Thoracic aorta (tissue), 2 donors: ENCODE measurements around the gene MRPL49. TPM values are rescaled to one million over a fixed set of nuclear protein-coding genes. Genes with fewer than 3 reads are reported as not detected.
"Not testable (repeated sequence)": the region's sequence is repeated elsewhere in the genome, so short reads cannot be mapped to it uniquely, and the experiment has no call there.

ENCODE experiments used
- ATAC-seq: fragments of 150-250 bp; one replicate; pipeline ENCODE4 v1.8.0; 2017; ENCODE audit warnings: low read depth; ENCODE audit not compliant: insufficient number of reproducible peaks, low FRiP score
- DNase-seq: peaks from one replicate; pipeline ENCODE4 v3.0.0-alpha.2; 2020; ENCODE audit warnings: low spot score
- H3K27ac ChIP-seq, 2 donors: fragments of 200-600 bp; sonication (generic); 1 replicate in 1 of 2; 2 replicates in 1 of 2; pipeline ENCODE4 v1.5.1; 2016; ENCODE audit warnings: mild to moderate bottlenecking in 2 of 2, moderate library complexity in 2 of 2
- H3K27me3 ChIP-seq: fragments of 200-600 bp; sonication (generic); replicated peaks from 2 replicates; pipeline ENCODE4 v1.6.0; 2016; ENCODE audit warnings: mild to moderate bottlenecking; ENCODE audit not compliant: insufficient read depth
- H3K36me3 ChIP-seq: fragments of 200-600 bp; sonication (generic); one replicate; pipeline ENCODE4 v1.5.1; 2016
- H3K4me1 ChIP-seq, 2 donors: fragments of 200-600 bp; sonication (generic); 1 replicate in 1 of 2; 2 replicates in 1 of 2; pipeline versions ENCODE4 v1.5.1 to v1.6.0; 2016; ENCODE audit warnings: low read depth in 2 of 2, mild to moderate bottlenecking in 1 of 2; ENCODE audit not compliant: control insufficient read depth in 1 of 2
- H3K4me3 ChIP-seq: fragments of 200-600 bp; sonication (generic); 2 replicates; pipeline ENCODE4 v1.5.1; 2016; ENCODE audit warnings: mild to moderate bottlenecking
- H3K9me3 ChIP-seq: fragments of 200-600 bp; sonication (generic); 2 replicates; pipeline ENCODE4 v1.5.1; 2016
- total RNA-seq, 2 donors: library from RNA; depleted of rRNA; stranded (reverse); fragments of >200 nt; gene quantifications; one replicate each; pipeline versions ENCODE4 v1.1.0 to v1.2.3, GENCODE V29; 2016
- TF ChIP-seq, protein P1 (sequence below): fragments of 200-600 bp; sonication (generic); IDR thresholded peaks from one replicate; pipeline ENCODE4 v1.5.1; 2019; ENCODE audit warnings: antibody characterized with exemption

MRPL49 gene
- total RNA-seq, 2 donors from 2014 or later: 44.6 to 61.1 TPM

GRCh38 chr11:65170058-65170534 lies 48.0 kb downstream of the MRPL49 start, which contains the start of gene SPDYC:
Gene SPDYC, plus strand, starts transcription at chr11:65170233. Its CDS starts 1,125 bp downstream, at chr11:65171358.
- Histone ChIP-seq H3K36me3 (no peaks in the 10 kb centered on the region), H3K27me3 (no peaks in the 10 kb centered on the region), H3K4me3 (no peak within 1 kb of the TSS), H3K9me3 (no peaks in the 10 kb centered on the region), H3K27ac (no peak within 1 kb of the TSS), H3K4me1 (no peaks in the 10 kb centered on the region)
- TF ChIP-seq, protein P1, sequence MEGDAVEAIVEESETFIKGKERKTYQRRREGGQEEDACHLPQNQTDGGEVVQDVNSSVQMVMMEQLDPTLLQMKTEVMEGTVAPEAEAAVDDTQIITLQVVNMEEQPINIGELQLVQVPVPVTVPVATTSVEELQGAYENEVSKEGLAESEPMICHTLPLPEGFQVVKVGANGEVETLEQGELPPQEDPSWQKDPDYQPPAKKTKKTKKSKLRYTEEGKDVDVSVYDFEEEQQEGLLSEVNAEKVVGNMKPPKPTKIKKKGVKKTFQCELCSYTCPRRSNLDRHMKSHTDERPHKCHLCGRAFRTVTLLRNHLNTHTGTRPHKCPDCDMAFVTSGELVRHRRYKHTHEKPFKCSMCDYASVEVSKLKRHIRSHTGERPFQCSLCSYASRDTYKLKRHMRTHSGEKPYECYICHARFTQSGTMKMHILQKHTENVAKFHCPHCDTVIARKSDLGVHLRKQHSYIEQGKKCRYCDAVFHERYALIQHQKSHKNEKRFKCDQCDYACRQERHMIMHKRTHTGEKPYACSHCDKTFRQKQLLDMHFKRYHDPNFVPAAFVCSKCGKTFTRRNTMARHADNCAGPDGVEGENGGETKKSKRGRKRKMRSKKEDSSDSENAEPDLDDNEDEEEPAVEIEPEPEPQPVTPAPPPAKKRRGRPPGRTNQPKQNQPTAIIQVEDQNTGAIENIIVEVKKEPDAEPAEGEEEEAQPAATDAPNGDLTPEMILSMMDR: no peak
- no peak for ATAC-seq
- DNase-seq: no peak

DNA sequence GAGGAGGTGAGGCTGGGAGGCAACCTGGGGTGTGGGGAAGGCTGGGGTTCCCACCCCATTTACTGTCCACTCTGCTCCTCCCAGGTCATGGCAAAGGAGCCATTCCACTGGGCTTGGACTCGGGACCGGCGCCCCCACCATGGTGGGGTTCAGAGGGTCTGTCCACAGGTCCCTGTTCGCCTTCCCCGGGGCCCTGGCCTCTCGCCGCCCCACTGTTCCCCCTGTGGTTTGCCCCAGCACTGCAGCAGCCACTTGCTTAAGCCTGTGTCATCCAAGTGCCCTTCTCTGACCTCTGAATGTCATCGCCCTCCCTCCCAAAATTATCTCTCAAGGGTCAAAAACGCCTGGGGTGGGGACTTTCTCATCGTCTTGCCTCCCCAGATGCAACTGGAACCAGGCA lies 50.5 kb downstream of the MRPL49 start:
- TF ChIP-seq, protein P1: no peak
- Histone ChIP-seq H3K27ac (no peak overlapping the region), H3K36me3 (no peaks in the 10 kb centered on the region), H3K4me1 (no peaks in the 10 kb centered on the region), H3K27me3 (no peaks in the 10 kb centered on the region), H3K4me3 (no peak overlapping the region), H3K9me3 (no peaks in the 10 kb centered on the region)
- DNase-seq (no peak), ATAC-seq (no peak)

DNA sequence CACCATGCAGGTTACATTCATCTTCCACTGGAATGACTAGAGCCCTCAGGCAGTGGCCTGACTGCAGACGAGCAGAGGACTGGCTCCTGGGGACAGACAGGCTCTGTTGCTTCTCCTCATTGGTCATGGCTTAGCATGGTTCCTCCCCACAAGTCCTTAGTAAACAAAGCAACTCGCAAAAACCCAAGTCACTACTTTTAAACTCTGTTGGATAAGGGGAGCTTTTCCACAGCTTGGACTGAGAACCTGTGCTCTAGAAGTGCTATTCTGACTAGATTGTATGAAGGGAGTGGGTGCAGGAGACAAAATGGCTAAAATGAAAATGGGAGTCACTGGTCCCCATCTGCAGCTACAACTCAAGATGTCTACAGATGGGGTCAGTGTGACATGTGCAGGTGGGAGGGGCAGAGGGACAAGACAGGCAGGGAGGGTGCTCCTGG lies 52.5 kb downstream of the MRPL49 start:
- H3K27ac ChIP-seq, H3K36me3 ChIP-seq, DNase-seq, ATAC-seq, H3K4me3 ChIP-seq, H3K9me3 ChIP-seq, H3K27me3 ChIP-seq, H3K4me1 ChIP-seq: not testable (repeated sequence)

Other genes starting within 250 kb of the MRPL49 start
- 100 to 1,000 TPM in 1 of 2 donors, 10 to 100 TPM in 1; 67.4 to 140 TPM for gene EHD1, start 243.7 kb upstream of the MRPL49 start, total RNA-seq
- gene ATG2A, start 205.1 kb upstream of the MRPL49 start, total RNA-seq: 10 to 100 TPM; 18.5 to 35.2 TPM
- gene PPP2R5B, start 197.6 kb upstream of the MRPL49 start, total RNA-seq: 10 to 100 TPM; 21.0 to 38.2 TPM
- gene GPHA2, start 186.4 kb upstream of the MRPL49 start, total RNA-seq: not detected
- not detected for gene MAJIN, start 150.2 kb upstream of the MRPL49 start, total RNA-seq
- gene BATF2, start 125.3 kb upstream of the MRPL49 start, total RNA-seq: 1 to 10 TPM in 1 of 2 donors, under 1 TPM in 1; 0.92 to 2.6 TPM
- gene ARL2, start 108.2 kb upstream of the MRPL49 start, total RNA-seq: 100 to 1,000 TPM in 1 of 2 donors, 10 to 100 TPM in 1; 85.5 to 197 TPM
- gene SNX15, start 94.9 kb upstream of the MRPL49 start, total RNA-seq: 10 to 100 TPM; 20.7 to 22.7 TPM
- gene SAC3D1, start 81.1 kb upstream of the MRPL49 start, total RNA-seq: 10 to 100 TPM in 1 of 2 donors, 1 to 10 TPM in 1; 4.7 to 18.0 TPM
- 10 to 100 TPM; 25.8 to 47.1 TPM for gene NAALADL1, start 63.8 kb upstream of the MRPL49 start, total RNA-seq
- 1 to 10 TPM in 1 of 2 donors, under 1 TPM in 1; 0.54 to 5.3 TPM for gene CDCA5, start 38.3 kb upstream of the MRPL49 start, total RNA-seq
- 10 to 100 TPM; 36.0 to 51.2 TPM for gene ZFPL1, start 38.1 kb upstream of the MRPL49 start, total RNA-seq
- 100 to 1,000 TPM; 333 to 498 TPM for gene VPS51, start 26.1 kb upstream of the MRPL49 start, total RNA-seq
- 10 to 100 TPM in 1 of 2 donors, 1 to 10 TPM in 1; 2.5 to 49.0 TPM for gene TM7SF2, start 10.4 kb upstream of the MRPL49 start, total RNA-seq
- gene ZNHIT2, start 4.6 kb upstream of the MRPL49 start, total RNA-seq: 10 to 100 TPM; 10.0 to 13.8 TPM
- 100 to 1,000 TPM; 365 to 553 TPM for gene FAU, start 187 bp upstream of the MRPL49 start, total RNA-seq
- gene SYVN1, start 12.2 kb downstream of the MRPL49 start, total RNA-seq: 10 to 100 TPM; 73.1 to 78.0 TPM
- not detected for gene SPDYC, start 47.9 kb downstream of the MRPL49 start, total RNA-seq
- 100 to 1,000 TPM; 168 to 203 TPM for gene CAPN1, start 59.6 kb downstream of the MRPL49 start, total RNA-seq
- gene POLA2, start 139.6 kb downstream of the MRPL49 start, total RNA-seq: 10 to 100 TPM in 1 of 2 donors, 1 to 10 TPM in 1; 5.6 to 13.5 TPM
- 10 to 100 TPM in 1 of 2 donors, 1 to 10 TPM in 1; 8.5 to 18.7 TPM for gene CDC42EP2, start 192.5 kb downstream of the MRPL49 start, total RNA-seq
- gene DPF2, start 211.5 kb downstream of the MRPL49 start, total RNA-seq: 10 to 100 TPM; 33.3 to 49.4 TPM
- not detected for gene TIGD3, start 232.4 kb downstream of the MRPL49 start, total RNA-seq